Activated CD4-positive, alpha-beta T cell treated with anti-CD3 and anti-CD28 coated beads, Interleukin-2, amount 10 ng/mL, durations not matched to agents 24 days and 14 days (primary cell): ENCODE data around the gene PRSS33. TPM values are rescaled to one million over a fixed set of nuclear protein-coding genes. Genes with fewer than 3 reads are reported as not detected.

ENCODE experiments used
- DNase-seq: peaks from one replicate; pipeline ENCODE4 v3.0.0; 2022
- H3K27ac Mint-ChIP-seq: one replicate; pipeline ENCODE4 v1.8.0; 2022; ENCODE audit warnings: mild to moderate bottlenecking, mixed read lengths
- H3K27me3 Mint-ChIP-seq: one replicate; pipeline ENCODE4 v1.8.0; 2022; ENCODE audit warnings: mixed read lengths
- H3K36me3 Mint-ChIP-seq: one replicate; pipeline ENCODE4 v1.8.0; 2022; ENCODE audit warnings: low read depth, mild to moderate bottlenecking, mixed read lengths
- H3K4me1 Mint-ChIP-seq: one replicate; pipeline ENCODE4 v1.8.0; 2021; ENCODE audit warnings: mixed read lengths
- H3K4me3 Mint-ChIP-seq: one replicate; pipeline ENCODE4 v1.8.0; 2022; ENCODE audit warnings: mild to moderate bottlenecking, moderate library complexity, mixed read lengths
- H3K9me3 Mint-ChIP-seq: one replicate; pipeline ENCODE4 v1.8.0; 2021; ENCODE audit warnings: mixed read lengths
- intact Hi-C: fragments of 100-400 bp; cut with micrococcal nuclease; formaldehyde crosslinking; loops from one replicate; pipeline ENCODE4 v1.15.1; 2023
- total RNA-seq: library from RNA; stranded (reverse); gene quantifications from 2 replicates; pipeline ENCODE4 v1.2.3, GENCODE V29; 2022

PRSS33 gene
- total RNA-seq, 1 donor from 2014 or later, result not detected

- Mint-ChIP-seq H3K36me3 (peaks cover 95% of the 10 kb centered on the region), H3K9me3 (no peaks in the 10 kb centered on the region), H3K27ac (no peak overlapping the region), H3K4me1 (peaks cover 33% of the 10 kb centered on the region), H3K4me3 (no peak overlapping the region), H3K27me3 (no peaks in the 10 kb centered on the region)
- no peak for DNase-seq
- intact Hi-C loops, result no loop called here
These were observed 22.6 kb downstream of the PRSS33 start for GRCh38 chr16:2764718-2765117.

- intact Hi-C loops, result no loop called here
- peak overlapping the region; percentile 48 for H3K27ac Mint-ChIP-seq
These were observed 24.2 kb downstream of the PRSS33 start for GRCh38 chr16:2763173-2763572.

GRCh38 chr16:2762711-2763110 lies 24.6 kb downstream of the PRSS33 start:
- Mint-ChIP-seq H3K36me3 (peaks cover 93% of the 10 kb centered on the region), H3K27ac (peak overlapping the region; percentile 4), H3K27me3 (no peaks in the 10 kb centered on the region), H3K4me1 (peaks cover 34% of the 10 kb centered on the region), H3K9me3 (no peaks in the 10 kb centered on the region), H3K4me3 (no peak overlapping the region)
- intact Hi-C loops, result no loop called here
- DNase-seq, result no peak

More at GRCh38 chr16:2763173-2763572, 24.2 kb downstream of the PRSS33 start:
- Mint-ChIP-seq H3K9me3 (no peaks in the 10 kb centered on the region), H3K36me3 (peaks cover 93% of the 10 kb centered on the region), H3K27me3 (no peaks in the 10 kb centered on the region), H3K4me3 (no peak overlapping the region), H3K4me1 (peaks cover 34% of the 10 kb centered on the region)
- DNase-seq, result no peak

GRCh38 chr16:2761886-2762583 lies 25.3 kb downstream of the PRSS33 start:
- no peak for DNase-seq
- Mint-ChIP-seq H3K27ac (no peak overlapping the region), H3K27me3 (no peaks in the 10 kb centered on the region), H3K4me3 (no peak overlapping the region), H3K9me3 (no peaks in the 10 kb centered on the region), H3K36me3 (peaks cover 95% of the 10 kb centered on the region), H3K4me1 (peaks cover 39% of the 10 kb centered on the region)
- intact Hi-C loops, result no loop called here

- no peaks in the 10 kb centered on the region for H3K27me3 Mint-ChIP-seq
- no peak overlapping the region for H3K27ac Mint-ChIP-seq
- H3K36me3 Mint-ChIP-seq, result peaks cover 95% of the 10 kb centered on the region
- no peak overlapping the region for H3K4me3 Mint-ChIP-seq
- intact Hi-C loops, result no loop called here
- no peaks in the 10 kb centered on the region for H3K9me3 Mint-ChIP-seq
- peaks cover 42% of the 10 kb centered on the region for H3K4me1 Mint-ChIP-seq
- no peak for DNase-seq
These were observed 25.9 kb downstream of the PRSS33 start for GRCh38 chr16:2761472-2761871.

- peaks cover 90% of the 10 kb centered on the region for H3K36me3 Mint-ChIP-seq
- intact Hi-C loops, result no loop called here
- no peaks in the 10 kb centered on the region for H3K9me3 Mint-ChIP-seq
- no peaks in the 10 kb centered on the region for H3K27me3 Mint-ChIP-seq
- peaks cover 57% of the 10 kb centered on the region for H3K4me1 Mint-ChIP-seq
- DNase-seq, result no peak
- H3K4me3 Mint-ChIP-seq, result no peak overlapping the region
- H3K27ac Mint-ChIP-seq, result peak overlapping the region; percentile 4
These were observed 30.0 kb downstream of the PRSS33 start for GRCh38 chr16:2757344-2757743.

GRCh38 chr16:2756288-2757015 lies 30.9 kb downstream of the PRSS33 start:
- peak overlapping the region; percentile 90 for H3K4me3 Mint-ChIP-seq
- intact Hi-C loops, result no loop called here
- H3K36me3 Mint-ChIP-seq, result peaks cover 82% of the 10 kb centered on the region
- H3K9me3 Mint-ChIP-seq, result peaks cover under 1% of the 10 kb centered on the region
- no peak for DNase-seq
- H3K4me1 Mint-ChIP-seq, result peaks cover 57% of the 10 kb centered on the region
- no peaks in the 10 kb centered on the region for H3K27me3 Mint-ChIP-seq
- H3K27ac Mint-ChIP-seq, result peak overlapping the region; percentile 55

GRCh38 chr16:2755158-2755557 lies 32.2 kb downstream of the PRSS33 start:
- Mint-ChIP-seq H3K4me1 (peaks cover 60% of the 10 kb centered on the region), H3K27me3 (no peaks in the 10 kb centered on the region), H3K36me3 (peaks cover 77% of the 10 kb centered on the region), H3K9me3 (peaks cover 4% of the 10 kb centered on the region), H3K27ac (peak overlapping the region; percentile 93), H3K4me3 (peak overlapping the region; percentile 90)
- no peak for DNase-seq
- intact Hi-C loops, result no loop called here

- intact Hi-C loops, result loop anchor here (5.0 kb wide), 1 partner anchor 596 kb away; the partner anchor contains the start of gene TRAF7
- Mint-ChIP-seq H3K4me1 (peaks cover 58% of the 10 kb centered on the region), H3K4me3 (peak overlapping the region; percentile 90), H3K9me3 (peaks cover 4% of the 10 kb centered on the region), H3K27ac (peak overlapping the region; percentile 93), H3K27me3 (no peaks in the 10 kb centered on the region), H3K36me3 (peaks cover 68% of the 10 kb centered on the region)
- no peak for DNase-seq
These were observed 33.7 kb downstream of the PRSS33 start for GRCh38 chr16:2753733-2754020.

- Mint-ChIP-seq H3K27me3 (no peaks in the 10 kb centered on the region), H3K4me3 (peak overlapping the region; percentile 90), H3K36me3 (peaks cover 62% of the 10 kb centered on the region), H3K4me1 (peaks cover 57% of the 10 kb centered on the region), H3K27ac (peak overlapping the region; percentile 99), H3K9me3 (peaks cover 4% of the 10 kb centered on the region)
- intact Hi-C loops, result loop anchor here (1.0 to 5.0 kb wide), 4 partner anchors 24 to 596 kb away; partner anchors contain the start of genes ELOB, KCTD5 and TRAF7
- peak; percentile 64 for DNase-seq
These were observed 34.3 kb downstream of the PRSS33 start for GRCh38 chr16:2752850-2753732.

GRCh38 chr16:2752035-2752849 lies 35.1 kb downstream of the PRSS33 start, which contains the start of gene SRRM2:
Gene SRRM2 (plus strand): TSS chr16:2752638. CDS start chr16:2756365, 3,727 bp downstream.
- H3K9me3 Mint-ChIP-seq, result peaks cover 4% of the 10 kb centered on the region
- peak within 1 kb of the TSS; percentile 99 for H3K27ac Mint-ChIP-seq
- H3K4me1 Mint-ChIP-seq, result peaks cover 53% of the 10 kb centered on the region
- intact Hi-C loops, result loop anchor here (1.0 to 5.0 kb wide), 4 partner anchors 25 to 595 kb away; partner anchors contain the start of genes ELOB, KCTD5 and TRAF7
- H3K27me3 Mint-ChIP-seq, result no peaks in the 10 kb centered on the region
- peak; percentile 99 for DNase-seq
- peak within 1 kb of the TSS; percentile 90 for H3K4me3 Mint-ChIP-seq
- peaks cover 54% of the 10 kb centered on the region for H3K36me3 Mint-ChIP-seq

- peaks cover 4% of the 10 kb centered on the region for H3K9me3 Mint-ChIP-seq
- H3K4me3 Mint-ChIP-seq, result peak overlapping the region; percentile 90
- H3K36me3 Mint-ChIP-seq, result peaks cover 48% of the 10 kb centered on the region
- H3K27ac Mint-ChIP-seq, result peak overlapping the region; percentile 99
- H3K4me1 Mint-ChIP-seq, result peaks cover 48% of the 10 kb centered on the region
- intact Hi-C loops, result loop anchor here (1.0 to 5.0 kb wide), 4 partner anchors 26 to 594 kb away; partner anchors contain the start of genes ELOB, KCTD5 and TRAF7
- DNase-seq, result no peak
- H3K27me3 Mint-ChIP-seq, result no peaks in the 10 kb centered on the region
These were observed 35.8 kb downstream of the PRSS33 start for GRCh38 chr16:2751577-2752034.

GRCh38 chr16:2749936-2750335 lies 37.4 kb downstream of the PRSS33 start:
- no peak for DNase-seq
- peaks cover 33% of the 10 kb centered on the region for H3K36me3 Mint-ChIP-seq
- peaks cover 4% of the 10 kb centered on the region for H3K9me3 Mint-ChIP-seq
- peaks cover 33% of the 10 kb centered on the region for H3K4me1 Mint-ChIP-seq
- no peak overlapping the region for H3K4me3 Mint-ChIP-seq
- no peaks in the 10 kb centered on the region for H3K27me3 Mint-ChIP-seq
- peak overlapping the region; percentile 99 for H3K27ac Mint-ChIP-seq
- intact Hi-C loops, result loop anchor here (5.0 kb wide), 1 partner anchor 593 kb away; the partner anchor contains the start of gene TRAF7
